Endothelial cell of umbilical vein (primary cell): ENCODE data around the gene RPS8.
"Not testable (repeated sequence)": the region's sequence is repeated elsewhere in the genome, so short reads cannot be mapped to it uniquely, and the experiment has no call there.

ENCODE experiments used
- CTCF ChIP-seq, 2 donors: IDR thresholded peaks; 1 replicate in 1 of 2; 2 replicates in 1 of 2; pipeline ENCODE4 v1.5.1; 2011; ENCODE audit warnings: low read length in 2 of 2, mild to moderate bottlenecking in 2 of 2, moderate library complexity in 2 of 2, control low read depth in 1 of 2, inconsistent platforms in 1 of 2, low read depth in 1 of 2; ENCODE audit not compliant: insufficient read depth in 1 of 2; ENCODE audit errors: extremely low read depth in 1 of 2
- EZH2 ChIP-seq: IDR thresholded peaks from 2 replicates; pipeline ENCODE4 v1.6.1; 2012; ENCODE audit warnings: borderline replicate concordance, low read depth, mild to moderate bottlenecking, moderate library complexity, low read length, inconsistent platforms; ENCODE audit not compliant: severe bottlenecking
- FOS ChIP-seq: IDR thresholded peaks from 2 replicates; pipeline ENCODE4 v1.6.1; 2011; ENCODE audit warnings: mild to moderate bottlenecking, low read length, moderate library complexity, borderline replicate concordance; ENCODE audit not compliant: insufficient read depth
- JUN ChIP-seq: IDR thresholded peaks from 2 replicates; pipeline ENCODE4 v1.6.1; 2011; ENCODE audit warnings: borderline replicate concordance, low read depth; ENCODE audit not compliant: insufficient read length, insufficient read depth
- MYC ChIP-seq: IDR thresholded peaks from one replicate; pipeline ENCODE4 v1.6.1; 2011; ENCODE audit warnings: mild to moderate bottlenecking, low read depth, low read length
- POLR2A ChIP-seq: IDR thresholded peaks from 2 replicates; pipeline ENCODE4 v1.6.1; 2012; ENCODE audit warnings: low read depth, mild to moderate bottlenecking, control low read depth, low read length
- POLR2AphosphoS5 ChIP-seq: IDR thresholded peaks from 2 replicates; pipeline ENCODE4 v1.6.1; 2012; ENCODE audit warnings: low read depth, mild to moderate bottlenecking, control low read depth, low read length, moderate library complexity; ENCODE audit not compliant: insufficient read depth
- TF ChIP-seq, protein P1 (sequence below): IDR thresholded peaks from 2 replicates; pipeline ENCODE4 v1.6.1; 2011; ENCODE audit not compliant: insufficient read depth, insufficient read length

DNA sequence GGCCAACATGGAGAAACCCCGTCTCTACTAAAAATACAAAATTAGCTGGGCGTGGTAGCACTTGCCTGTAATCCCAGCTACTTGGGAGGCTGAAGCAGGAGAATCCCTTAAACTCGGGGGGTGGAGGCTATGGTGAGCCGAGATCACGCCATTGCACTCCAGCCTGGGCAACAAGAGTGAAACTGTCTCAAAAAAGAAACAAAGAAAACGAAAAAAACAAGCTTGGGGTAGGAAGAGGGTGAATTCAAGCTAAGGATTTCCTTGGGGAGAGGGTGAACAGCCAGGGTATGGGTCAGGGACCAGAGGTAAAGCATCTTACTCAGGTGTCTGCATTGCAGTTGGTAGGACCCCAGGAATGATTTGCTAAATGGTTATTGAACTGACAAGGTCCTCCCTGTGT is 8.9 kb upstream of the RPS8 start:
- TF ChIP-seq CTCF (IDR thresholded peaks at IDR 0.05; ENCODE audit: extremely low read depth in 1 of 2, insufficient read depth in 1 of 2, low read depth in 1 of 2, low read length in 2 of 2); POLR2A; POLR2AphosphoS5; EZH2; MYC; FOS; JUN: not testable (repeated sequence)
- TF ChIP-seq, protein P1, sequence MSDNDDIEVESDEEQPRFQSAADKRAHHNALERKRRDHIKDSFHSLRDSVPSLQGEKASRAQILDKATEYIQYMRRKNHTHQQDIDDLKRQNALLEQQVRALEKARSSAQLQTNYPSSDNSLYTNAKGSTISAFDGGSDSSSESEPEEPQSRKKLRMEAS, result not testable (repeated sequence)
